Mesothelial cell of epicardium (in vitro differentiated cells): Measurements from ENCODE around the gene ZNF780A. TPM values are rescaled to one million over a fixed set of nuclear protein-coding genes. Genes with fewer than 3 reads are reported as not detected.

Source experiments
- DNase-seq, 2 experiments: peaks; one replicate each; pipeline ENCODE4 v3.0.0; 2021; ENCODE audit warnings: low spot score in 2 of 2; ENCODE audit not compliant: unreplicated experiment in 2 of 2
- H3K27ac Mint-ChIP-seq: 2 replicates; pipeline ENCODE4 v1.8.0; 2021; ENCODE audit warnings: mixed read lengths
- H3K27me3 Mint-ChIP-seq: 2 replicates; pipeline ENCODE4 v1.8.0; 2021; ENCODE audit warnings: low read depth, mixed read lengths
- H3K36me3 Mint-ChIP-seq: 2 replicates; pipeline ENCODE4 v1.8.0; 2021; ENCODE audit warnings: mixed read lengths
- H3K4me1 Mint-ChIP-seq: 2 replicates; pipeline ENCODE4 v1.8.0; 2021; ENCODE audit warnings: mixed read lengths
- H3K4me3 Mint-ChIP-seq: 2 replicates; pipeline ENCODE4 v1.8.0; 2021; ENCODE audit warnings: mild to moderate bottlenecking, moderate library complexity, mixed read lengths
- H3K9me3 Mint-ChIP-seq: 2 replicates; pipeline ENCODE4 v1.8.0; 2021; ENCODE audit warnings: mixed read lengths
- total RNA-seq: library from RNA; stranded (reverse); gene quantifications from 3 replicates; pipeline ENCODE4 v1.2.1, GENCODE V29; 2021
- TF ChIP-seq, protein P1 (sequence below): fragments of 200-600 bp; sonication (generic); IDR thresholded peaks from one replicate; pipeline ENCODE4 v1.5.0; 2021; ENCODE audit warnings: antibody characterized with exemption; ENCODE audit not compliant: unreplicated experiment

Gene ZNF780A
- total RNA-seq, 1 donor from 2014 or later, result 17.3 TPM

- no peaks in the 10 kb centered on the region for H3K27me3 Mint-ChIP-seq
These were observed 10.5 kb downstream of the ZNF780A start for GRCh38 chr19:40080289-40080688.

GRCh38 chr19:40078377-40078776, 12.4 kb downstream of the ZNF780A start:
- Mint-ChIP-seq H3K4me3 (no peak overlapping the region), H3K9me3 (peaks cover 70% of the 10 kb centered on the region)

More at GRCh38 chr19:40080289-40080688, 10.5 kb downstream of the ZNF780A start:
- Mint-ChIP-seq H3K4me3 (no peak overlapping the region), H3K27ac (no peak overlapping the region), H3K4me1 (no peaks in the 10 kb centered on the region), H3K9me3 (peaks cover 57% of the 10 kb centered on the region), H3K36me3 (peaks cover 83% of the 10 kb centered on the region)
- DNase-seq, result no peak
- TF ChIP-seq, protein P1, sequence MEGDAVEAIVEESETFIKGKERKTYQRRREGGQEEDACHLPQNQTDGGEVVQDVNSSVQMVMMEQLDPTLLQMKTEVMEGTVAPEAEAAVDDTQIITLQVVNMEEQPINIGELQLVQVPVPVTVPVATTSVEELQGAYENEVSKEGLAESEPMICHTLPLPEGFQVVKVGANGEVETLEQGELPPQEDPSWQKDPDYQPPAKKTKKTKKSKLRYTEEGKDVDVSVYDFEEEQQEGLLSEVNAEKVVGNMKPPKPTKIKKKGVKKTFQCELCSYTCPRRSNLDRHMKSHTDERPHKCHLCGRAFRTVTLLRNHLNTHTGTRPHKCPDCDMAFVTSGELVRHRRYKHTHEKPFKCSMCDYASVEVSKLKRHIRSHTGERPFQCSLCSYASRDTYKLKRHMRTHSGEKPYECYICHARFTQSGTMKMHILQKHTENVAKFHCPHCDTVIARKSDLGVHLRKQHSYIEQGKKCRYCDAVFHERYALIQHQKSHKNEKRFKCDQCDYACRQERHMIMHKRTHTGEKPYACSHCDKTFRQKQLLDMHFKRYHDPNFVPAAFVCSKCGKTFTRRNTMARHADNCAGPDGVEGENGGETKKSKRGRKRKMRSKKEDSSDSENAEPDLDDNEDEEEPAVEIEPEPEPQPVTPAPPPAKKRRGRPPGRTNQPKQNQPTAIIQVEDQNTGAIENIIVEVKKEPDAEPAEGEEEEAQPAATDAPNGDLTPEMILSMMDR, result no peak

GRCh38 chr19:40070058-40070457, 20.7 kb downstream of the ZNF780A start:
- Mint-ChIP-seq H3K4me3 (no peak overlapping the region), H3K27me3 (no peaks in the 10 kb centered on the region), H3K27ac (no peak overlapping the region), H3K36me3 (peaks cover 70% of the 10 kb centered on the region), H3K9me3 (peaks cover 60% of the 10 kb centered on the region), H3K4me1 (no peaks in the 10 kb centered on the region)
- no peak for DNase-seq
- TF ChIP-seq, protein P1, result no peak

More at GRCh38 chr19:40078377-40078776, 12.4 kb downstream of the ZNF780A start:
- Mint-ChIP-seq H3K4me1 (no peaks in the 10 kb centered on the region), H3K36me3 (peaks cover 95% of the 10 kb centered on the region), H3K27ac (no peak overlapping the region), H3K27me3 (no peaks in the 10 kb centered on the region)
- DNase-seq, result no peak
- TF ChIP-seq, protein P1, result no peak

GRCh38 chr19:40059624-40060023, 31.1 kb downstream of the ZNF780A start:
- Mint-ChIP-seq H3K9me3 (peaks cover 58% of the 10 kb centered on the region), H3K27ac (no peak overlapping the region), H3K4me1 (peaks cover 19% of the 10 kb centered on the region), H3K36me3 (peaks cover 20% of the 10 kb centered on the region), H3K4me3 (no peak overlapping the region), H3K27me3 (no peaks in the 10 kb centered on the region)
- TF ChIP-seq, protein P1, result no peak
- no peak for DNase-seq

GRCh38 chr19:40057166-40057565, 33.6 kb downstream of the ZNF780A start:
- TF ChIP-seq, protein P1, result no peak
- H3K4me3 Mint-ChIP-seq, result peak overlapping the region; percentile 100
- no peak overlapping the region for H3K27ac Mint-ChIP-seq
- peaks cover 39% of the 10 kb centered on the region for H3K36me3 Mint-ChIP-seq
- peaks cover 27% of the 10 kb centered on the region for H3K4me1 Mint-ChIP-seq
- H3K9me3 Mint-ChIP-seq, result peaks cover 57% of the 10 kb centered on the region
- H3K27me3 Mint-ChIP-seq, result no peaks in the 10 kb centered on the region
- no peak for DNase-seq

- Mint-ChIP-seq H3K9me3 (peaks cover 56% of the 10 kb centered on the region), H3K4me3 (peak overlapping the region; percentile 100), H3K27me3 (no peaks in the 10 kb centered on the region), H3K27ac (peak overlapping the region; percentile 93), H3K4me1 (peaks cover 27% of the 10 kb centered on the region), H3K36me3 (peaks cover 44% of the 10 kb centered on the region)
- TF ChIP-seq, protein P1, result no peak
- no peak for DNase-seq
These were observed 34.2 kb downstream of the ZNF780A start for GRCh38 chr19:40056505-40056904.
